SH-SY5Y (cell line): ENCODE results near the gene GHRH.

Experiments
- GATA2 ChIP-seq: IDR thresholded peaks from 2 replicates; pipeline ENCODE4 v1.6.1; 2011; ENCODE audit warnings: mild to moderate bottlenecking, low read depth, low read length
- GATA3 ChIP-seq: IDR thresholded peaks from 2 replicates; pipeline ENCODE4 v1.6.1; 2011; ENCODE audit warnings: low read depth, mild to moderate bottlenecking, low read length, moderate library complexity

Gene GHRH, protein sequence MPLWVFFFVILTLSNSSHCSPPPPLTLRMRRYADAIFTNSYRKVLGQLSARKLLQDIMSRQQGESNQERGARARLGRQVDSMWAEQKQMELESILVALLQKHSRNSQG

DNA sequence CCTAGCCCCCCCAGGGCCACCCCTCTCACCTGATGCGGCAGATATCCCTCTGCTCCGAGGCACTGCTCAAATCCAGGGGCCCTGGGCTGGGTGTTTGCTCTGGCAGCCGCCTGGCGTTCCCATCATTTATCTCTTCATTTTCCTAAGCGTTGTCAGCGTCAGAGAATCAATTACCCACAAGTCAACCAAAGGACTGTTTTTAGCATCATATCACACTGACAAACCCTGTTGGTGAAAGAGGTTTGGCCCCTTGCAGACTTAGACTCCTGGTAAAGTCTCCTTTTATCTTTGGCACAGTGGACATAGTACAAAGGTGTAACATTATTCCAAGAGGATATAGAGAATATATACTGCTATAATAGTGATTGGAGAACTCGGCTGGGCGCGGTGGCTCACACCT is at the start of gene GHRH:
Gene GHRH, minus strand, starts transcription at position 101 of the 400 bp plus-strand sequence. CDS start 4,925 bp downstream, outside the sequence.
- no peak for TF ChIP-seq GATA2
- TF ChIP-seq GATA3, result no peak

DNA sequence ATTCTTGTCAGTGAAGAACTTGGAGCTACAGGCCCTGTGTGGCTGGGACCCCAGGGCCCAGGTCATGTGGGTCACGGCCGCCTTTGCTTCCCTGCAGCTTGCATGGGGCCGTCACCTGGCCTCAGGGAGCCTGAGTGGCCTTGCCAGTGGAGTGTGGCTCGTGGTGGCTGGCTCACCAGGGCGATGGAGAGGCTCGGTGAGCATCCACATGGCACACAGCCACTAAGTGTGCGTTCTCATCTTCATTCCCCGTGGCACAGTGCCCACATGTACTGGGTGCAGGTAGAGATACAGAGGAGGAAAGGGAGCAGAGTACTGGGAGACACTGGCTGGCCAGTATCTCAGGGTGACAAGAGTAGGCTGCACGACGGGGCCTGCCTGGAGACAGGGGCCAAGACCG is 49.3 kb upstream of the GHRH start:
- TF ChIP-seq GATA3, result no peak
- TF ChIP-seq GATA2, result no peak

DNA sequence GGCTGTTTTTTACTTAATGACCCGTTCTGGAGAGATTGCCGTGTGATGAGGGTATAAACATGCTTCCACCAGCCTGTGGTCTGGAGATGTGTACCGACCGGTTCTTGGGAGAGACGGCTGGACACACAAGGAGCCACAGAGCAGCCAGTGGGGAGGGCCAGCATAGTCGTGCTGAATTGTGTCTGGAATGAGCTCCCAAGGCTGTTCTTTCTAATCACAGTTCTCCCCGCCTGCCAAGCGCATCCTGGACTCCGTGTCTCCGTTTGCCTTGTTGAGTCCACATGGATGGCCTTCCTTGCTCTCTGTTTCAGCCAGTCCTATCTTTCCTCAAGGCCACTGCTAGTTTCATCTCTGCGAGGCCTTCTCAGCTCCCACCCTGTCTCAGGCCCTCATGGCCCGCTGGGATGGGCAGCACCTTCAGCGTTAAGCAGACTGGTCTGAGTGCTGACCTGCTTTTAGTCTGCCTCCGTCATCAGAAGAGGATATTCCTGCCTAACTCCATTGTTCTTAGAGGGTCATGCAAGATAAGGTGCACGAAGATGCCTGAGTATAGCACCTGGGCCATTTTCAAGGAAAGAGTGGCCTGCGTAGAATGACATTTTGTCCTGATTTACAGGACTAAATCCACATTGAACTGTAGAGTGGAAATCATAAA is 48.4 kb upstream of the GHRH start:
- no peak for TF ChIP-seq GATA3
- no peak for TF ChIP-seq GATA2

DNA sequence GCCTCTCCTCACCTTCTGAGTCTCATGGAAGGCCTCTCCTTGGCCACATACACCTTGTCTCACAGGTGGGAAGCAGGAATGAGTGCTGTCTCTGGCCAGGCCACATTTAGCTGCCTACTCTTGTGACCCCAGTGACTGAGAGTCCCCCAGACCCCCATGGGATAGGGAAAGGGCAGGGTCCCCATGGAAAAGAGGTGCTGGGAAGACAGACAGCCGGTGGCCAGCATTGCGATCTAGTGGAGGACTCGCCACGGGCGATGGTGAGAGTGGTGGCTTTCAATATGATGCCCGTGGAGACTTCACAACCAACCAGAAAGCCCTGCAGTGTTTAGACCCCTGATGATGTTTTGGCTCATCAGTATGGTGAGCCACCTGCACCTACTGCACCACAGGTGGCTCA is 47.7 kb upstream of the GHRH start:
- TF ChIP-seq GATA2 (no peak), GATA3 (no peak)

DNA sequence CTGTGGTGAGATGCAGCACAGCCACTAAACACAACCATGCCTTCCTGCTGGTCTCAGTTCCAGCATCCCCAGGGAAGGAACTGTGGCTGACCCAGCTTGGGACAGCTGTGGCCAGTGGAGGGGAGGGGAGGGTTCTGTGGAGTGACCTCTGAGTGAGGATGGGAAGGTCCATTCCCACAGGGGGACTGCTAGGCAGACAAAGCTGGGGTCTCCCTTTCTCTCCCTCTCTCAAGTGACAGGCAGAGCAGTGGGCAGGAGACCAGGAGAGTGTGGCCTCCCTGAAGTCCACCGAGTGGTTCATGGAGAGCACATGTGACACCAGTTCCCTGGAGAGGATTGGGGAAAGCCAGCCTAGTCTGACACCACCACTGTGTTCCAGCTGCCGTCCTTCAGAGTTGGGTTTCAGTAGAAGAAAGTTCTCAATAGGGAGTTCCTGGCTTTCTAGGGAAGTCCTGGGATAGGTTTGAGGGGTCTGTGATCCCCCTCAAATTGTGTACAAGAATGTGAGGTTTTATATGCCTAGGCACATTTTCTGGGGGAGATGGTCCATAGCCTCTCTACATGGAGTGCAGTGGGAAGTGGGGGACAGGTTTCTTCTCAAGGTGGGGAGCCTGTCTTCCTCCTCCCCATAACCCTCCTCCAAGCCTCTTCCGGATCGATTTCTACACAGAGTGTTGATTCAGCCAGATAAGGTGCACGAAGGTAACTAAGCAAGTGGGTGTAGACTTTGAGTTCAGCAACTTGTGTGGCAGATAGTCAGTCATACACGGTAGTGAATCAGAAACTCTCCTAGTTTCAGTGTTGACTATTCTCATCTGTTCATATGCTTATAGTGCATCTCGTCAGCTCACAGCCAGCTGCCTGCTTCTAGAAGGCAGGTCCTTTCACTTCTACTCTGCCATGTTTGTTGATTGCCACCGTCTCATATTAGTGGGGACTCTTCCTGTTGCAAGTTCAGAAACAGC is 46.8 kb upstream of the GHRH start:
- TF ChIP-seq GATA2, result no peak
- no peak for TF ChIP-seq GATA3

DNA sequence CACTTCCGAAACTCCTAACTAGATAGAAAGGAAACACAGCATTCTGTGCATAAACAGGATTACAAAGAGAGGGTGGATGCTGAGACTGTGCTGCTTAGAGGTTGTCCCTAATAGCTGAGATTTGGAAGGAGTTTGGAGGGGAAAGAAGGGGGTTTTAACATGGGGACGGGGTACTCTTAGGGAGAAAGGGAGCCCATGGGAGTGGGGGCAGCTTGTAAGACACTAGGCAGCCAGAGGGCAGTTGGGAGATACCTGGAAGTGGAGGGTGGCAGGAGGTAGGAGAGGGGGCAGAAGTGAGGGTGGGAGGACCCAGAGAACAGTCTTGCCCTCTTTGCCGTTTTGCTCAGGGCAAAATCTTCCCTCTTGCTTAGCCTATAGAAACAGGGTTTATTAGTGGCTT is 44.2 kb upstream of the GHRH start:
- TF ChIP-seq GATA3, result no peak
- TF ChIP-seq GATA2, result no peak

DNA sequence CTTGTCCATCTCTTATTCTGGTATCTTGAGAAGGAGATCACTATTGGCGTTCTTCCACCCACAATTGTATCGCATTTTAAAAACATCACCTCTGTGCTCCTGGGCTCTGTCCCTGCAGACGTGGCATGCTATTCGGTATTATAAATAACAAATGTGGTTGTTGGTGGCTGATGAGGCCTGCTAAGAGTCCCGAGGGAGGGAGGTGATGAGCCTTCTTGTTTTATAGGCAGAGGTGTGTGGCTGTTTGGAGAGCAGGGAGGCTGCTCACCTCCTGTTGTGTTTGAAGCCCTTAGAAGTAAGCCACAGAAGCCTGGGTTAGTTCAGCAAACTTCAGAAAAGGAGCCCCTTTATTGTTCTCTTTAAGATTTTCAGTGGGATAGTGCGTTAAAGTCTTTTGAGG is 43.5 kb upstream of the GHRH start:
- TF ChIP-seq GATA2, result no peak

DNA sequence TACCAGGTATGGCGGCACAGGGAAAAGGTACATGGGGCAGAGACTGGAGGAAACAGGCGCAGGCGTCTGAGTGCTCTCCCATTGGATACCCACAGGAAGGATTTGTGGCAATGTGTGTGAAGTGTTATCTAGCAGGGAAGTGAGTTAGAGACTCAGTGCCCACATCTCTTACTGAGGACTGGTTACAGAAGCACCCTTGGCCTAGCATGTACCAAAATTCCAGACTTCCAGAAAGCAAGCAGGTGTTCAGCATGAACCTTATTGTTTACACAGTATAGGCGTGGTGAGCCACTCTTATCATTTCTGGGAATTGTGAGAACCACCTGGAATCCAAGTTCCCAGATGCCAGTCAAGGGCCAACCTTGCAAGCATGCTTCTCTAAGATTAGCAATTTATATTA is 42.0 kb upstream of the GHRH start:
- no peak for TF ChIP-seq GATA2
- no peak for TF ChIP-seq GATA3

DNA sequence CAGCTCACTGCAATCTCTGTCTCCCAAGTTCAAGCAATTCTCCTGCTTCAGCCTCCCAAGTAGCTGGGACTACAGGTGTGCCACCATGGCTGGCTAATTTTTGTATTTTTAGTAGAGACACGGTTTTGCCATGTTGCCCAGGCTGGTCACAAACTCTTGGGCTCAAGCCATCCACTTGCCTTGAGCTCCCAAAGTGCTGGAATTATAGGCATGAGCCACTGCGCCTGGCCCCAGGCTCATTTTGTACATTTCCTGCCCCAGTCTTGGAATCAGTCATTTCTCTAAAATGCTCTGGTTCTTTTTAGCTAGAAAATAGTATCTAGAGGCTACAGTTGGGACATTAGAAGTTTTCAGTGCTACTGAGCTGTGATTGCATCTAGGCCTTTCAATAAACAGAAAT is 41.4 kb upstream of the GHRH start:
- TF ChIP-seq GATA3 (no peak), GATA2 (no peak)

DNA sequence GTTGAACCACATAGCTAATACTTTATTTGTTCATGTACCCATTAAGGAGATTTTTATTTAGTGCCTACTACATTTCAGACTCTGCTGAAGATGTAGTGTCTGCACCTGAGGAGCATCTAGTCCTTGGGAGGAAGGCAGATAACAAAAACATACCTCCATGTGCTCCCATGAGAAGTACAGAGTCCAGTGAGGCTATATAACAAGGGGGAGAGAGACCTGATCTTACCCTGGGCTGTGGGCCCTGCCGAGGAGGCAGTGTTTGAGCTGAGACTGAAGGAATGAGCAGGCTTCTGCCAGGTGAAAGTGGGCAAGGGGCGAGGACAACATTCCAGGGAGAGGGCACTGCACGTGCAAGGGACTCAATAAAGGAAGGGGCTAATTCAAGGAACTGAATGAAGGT is 39.9 kb upstream of the GHRH start:
- no peak for TF ChIP-seq GATA2
- TF ChIP-seq GATA3, result no peak

DNA sequence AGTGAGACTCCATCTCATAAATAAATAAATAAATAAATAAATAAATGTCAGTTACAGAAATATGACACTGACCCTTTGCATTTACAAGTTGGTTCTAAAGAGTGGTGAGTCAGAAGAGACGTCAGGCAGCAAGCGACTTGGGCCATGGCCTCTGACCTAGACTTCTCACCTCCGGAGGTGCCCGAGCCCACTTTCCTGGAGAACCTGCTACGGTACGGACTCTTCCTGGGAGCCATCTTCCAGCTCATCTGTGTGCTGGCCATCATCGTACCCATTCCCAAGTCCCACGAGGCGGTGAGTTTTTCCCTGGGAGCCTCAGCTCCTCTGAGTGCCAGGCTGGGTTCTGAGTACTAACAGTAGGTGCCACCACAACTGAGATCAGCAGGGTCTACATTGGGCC is 39.5 kb upstream of the GHRH start:
- TF ChIP-seq GATA2 (no peak), GATA3 (no peak)

DNA sequence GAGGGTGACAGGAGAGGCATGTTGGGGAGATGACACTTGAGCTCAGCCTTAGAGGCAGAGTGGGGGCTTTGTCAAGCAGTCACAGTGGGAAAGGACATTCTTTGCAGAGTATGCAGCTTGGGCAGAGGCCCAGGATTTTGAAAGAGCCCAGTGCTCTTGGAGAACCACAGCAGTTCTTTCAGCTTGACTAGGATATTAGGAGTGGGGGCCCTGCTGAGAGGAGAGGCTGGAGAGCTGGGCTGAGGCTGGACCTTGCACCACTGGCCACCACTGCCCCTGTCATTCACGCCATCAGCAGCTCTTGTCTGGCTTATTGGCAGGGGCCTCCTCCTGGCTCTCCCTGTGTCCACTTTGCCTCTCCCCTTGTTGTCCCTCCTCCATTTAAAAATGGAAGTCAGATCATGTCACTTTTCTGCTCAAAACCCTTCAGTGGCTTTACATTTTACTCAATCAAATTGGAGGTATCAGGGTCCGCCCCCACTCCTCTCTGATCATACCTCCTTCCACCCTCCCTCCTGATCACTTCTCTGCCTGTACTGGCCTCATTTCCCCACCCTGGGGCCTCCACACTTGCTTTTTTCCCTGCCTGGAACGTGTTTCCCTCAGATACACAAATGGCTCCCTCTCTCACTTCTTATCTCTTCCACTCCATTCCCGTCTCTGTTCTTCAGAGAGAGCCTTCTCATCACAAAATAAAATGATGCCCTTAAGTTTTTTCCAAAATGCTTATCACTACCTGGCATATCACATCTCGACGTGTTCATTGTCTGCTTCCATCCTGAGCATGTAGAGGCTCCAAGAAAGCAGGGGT is 38.3 kb upstream of the GHRH start:
- TF ChIP-seq GATA2, result no peak
- TF ChIP-seq GATA3, result no peak

DNA sequence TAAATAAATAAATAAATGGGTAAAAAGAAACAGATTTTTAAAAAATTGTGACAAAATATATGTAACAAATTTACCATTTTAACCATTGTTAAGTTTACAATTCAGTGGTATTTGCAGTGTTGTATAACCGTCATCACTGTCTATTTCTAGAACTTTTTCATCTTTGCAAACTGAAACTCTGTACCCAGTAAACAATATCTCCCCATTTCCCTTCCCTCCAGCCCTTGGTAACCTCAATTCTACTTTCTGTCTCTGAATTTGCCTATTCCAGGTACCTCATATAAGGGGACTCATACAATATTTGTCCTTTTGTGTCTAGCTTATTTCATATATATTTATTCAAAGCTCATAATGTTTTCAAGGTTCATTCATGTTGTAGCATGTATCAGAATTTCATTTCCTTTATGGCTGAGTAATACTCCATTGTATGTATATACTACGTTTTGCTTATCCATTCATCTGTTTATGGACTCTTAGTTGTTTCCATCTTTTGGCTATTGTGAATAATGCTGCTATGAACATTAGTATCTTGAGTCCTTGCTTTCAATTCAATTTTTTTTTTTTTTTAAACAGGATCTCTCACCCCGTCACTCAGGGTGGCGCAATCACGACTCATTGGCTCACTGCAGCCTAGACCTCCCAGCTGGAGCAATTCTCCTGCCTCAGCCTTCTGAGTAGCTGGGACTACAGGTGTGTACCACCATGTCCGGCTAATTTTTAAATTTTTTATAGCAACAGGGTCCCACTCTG is 36.8 kb upstream of the GHRH start:
- TF ChIP-seq GATA2, result no peak
- TF ChIP-seq GATA3, result no peak

DNA sequence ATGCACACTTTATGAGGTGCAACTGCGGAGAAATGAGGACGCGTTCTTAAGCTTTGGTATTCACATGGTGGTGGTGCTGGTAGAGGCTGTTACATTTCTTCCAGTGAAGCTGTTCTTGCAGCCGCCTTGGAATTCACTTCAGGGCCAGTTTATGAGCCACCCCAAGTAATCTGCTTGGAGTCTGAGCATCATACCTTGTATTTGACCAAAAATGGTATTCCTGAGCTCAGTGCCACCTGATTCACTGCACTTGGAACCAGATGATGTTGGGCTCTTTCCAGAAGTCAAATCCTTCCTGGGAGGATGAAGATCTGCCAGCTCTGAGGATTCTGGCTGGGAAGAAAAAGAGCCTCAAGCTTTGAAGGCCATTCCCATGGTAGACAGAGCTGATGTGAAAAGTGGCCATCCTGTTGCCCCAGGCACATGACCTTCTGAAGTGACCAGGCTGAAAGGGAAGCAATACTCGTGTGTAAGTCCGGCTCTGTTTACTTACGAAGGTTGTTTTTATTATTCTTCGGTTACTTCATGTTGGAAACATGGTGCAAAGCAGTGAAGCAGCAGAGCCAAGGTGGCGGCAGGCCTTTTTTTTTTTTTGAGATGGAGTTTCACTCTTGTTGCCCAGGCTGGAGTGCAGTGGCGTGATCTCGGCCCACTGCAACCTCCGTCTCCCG is 35.6 kb upstream of the GHRH start:
- TF ChIP-seq GATA3, result no peak
- TF ChIP-seq GATA2, result no peak

DNA sequence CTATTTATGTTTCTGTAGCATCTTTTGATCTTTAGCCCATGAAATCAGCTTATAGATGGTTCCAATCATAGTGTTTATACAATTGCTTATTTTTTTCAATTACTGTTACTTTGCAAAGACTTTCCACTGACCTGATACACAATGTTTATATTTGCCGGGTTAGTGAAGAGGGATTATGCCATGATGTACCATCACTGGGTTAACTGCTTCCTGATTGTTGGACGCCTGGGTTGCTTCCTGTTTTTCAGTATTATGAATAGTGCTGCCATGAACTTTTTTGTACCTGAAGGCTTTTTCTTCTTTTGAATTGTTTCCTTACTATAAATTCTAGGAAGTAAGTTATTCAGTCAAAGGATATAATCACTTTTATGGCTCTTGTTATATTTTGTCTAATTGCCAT is 34.8 kb upstream of the GHRH start:
- TF ChIP-seq GATA2 (no peak), GATA3 (no peak)
